Measurements from ENCODE around the gene DHX9. TPM values are rescaled to one million over a fixed set of nuclear protein-coding genes. Genes with fewer than 3 reads are reported as not detected.

DHX9 gene
- total RNA-seq = 10 to 100 TPM; 94.6 to 98.4 TPM

DNA sequence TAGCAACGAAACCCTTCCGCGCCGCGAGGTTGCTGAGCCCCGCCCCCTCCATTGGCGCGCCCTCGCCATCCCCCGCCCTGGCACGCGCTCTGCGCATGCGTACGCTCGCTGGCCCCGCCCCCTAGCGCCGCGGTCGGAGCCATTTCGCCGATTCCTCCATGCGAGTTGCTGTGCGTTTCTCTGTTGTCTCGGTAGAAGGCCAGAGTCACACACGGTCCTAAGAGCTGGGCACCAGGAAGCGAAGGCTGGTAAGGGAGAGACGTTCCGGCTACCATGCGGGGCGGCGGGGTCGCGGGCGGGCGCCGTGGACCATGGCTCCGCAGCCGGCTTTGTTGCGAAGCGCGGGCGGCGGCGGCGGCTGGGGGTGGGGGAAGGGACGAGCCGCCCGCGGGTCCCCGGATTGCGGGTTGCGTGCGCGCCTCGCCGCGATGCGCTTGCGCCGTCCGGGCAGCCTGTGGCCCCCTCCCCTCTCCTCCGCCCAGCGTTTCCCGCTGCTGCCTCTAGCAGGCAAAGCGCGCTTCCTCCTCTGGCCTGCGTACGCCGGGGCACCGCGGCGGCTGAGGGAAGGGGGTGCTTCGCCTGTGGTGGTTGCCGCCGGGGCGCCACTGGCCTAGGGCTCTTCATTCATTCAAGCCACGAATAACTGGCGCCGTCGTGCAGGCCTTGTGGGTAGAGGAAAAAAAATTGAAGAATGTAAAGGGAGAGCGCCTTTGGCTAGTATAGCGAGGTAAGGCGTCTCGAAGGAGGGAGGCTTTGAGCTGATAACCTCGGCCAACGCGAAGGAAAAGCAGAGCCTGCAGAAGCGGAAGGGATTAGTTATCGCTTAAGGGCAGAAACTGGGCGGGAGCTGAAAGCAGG, at the start of gene DHX9:
Gene DHX9, plus strand, starts transcription at position 139 of the 858 bp plus-strand sequence. CDS start 3,220 bp downstream, outside the sequence.
- Mint-ChIP-seq H3K27me3 (ENCODE audit: low read depth) (no peaks in the 10 kb centered on the region), H3K4me1 (ENCODE audit: low read depth) (peaks cover 48% of the 10 kb centered on the region), H3K27ac (peak within 1 kb of the TSS; percentile 79), H3K36me3 (ENCODE audit: insufficient read depth in 2 of 2) (peaks cover 12 to 27% of the 10 kb centered on the region in 2 donors), H3K4me3 (peak within 1 kb of the TSS; percentile 91 to 96), H3K9me3 (no peaks in the 10 kb centered on the region)
- ATAC-seq (replicated peaks in 1 of 2) (peak; percentile 88 to 90), DNase-seq (peak; percentile 94 to 99)

DNA sequence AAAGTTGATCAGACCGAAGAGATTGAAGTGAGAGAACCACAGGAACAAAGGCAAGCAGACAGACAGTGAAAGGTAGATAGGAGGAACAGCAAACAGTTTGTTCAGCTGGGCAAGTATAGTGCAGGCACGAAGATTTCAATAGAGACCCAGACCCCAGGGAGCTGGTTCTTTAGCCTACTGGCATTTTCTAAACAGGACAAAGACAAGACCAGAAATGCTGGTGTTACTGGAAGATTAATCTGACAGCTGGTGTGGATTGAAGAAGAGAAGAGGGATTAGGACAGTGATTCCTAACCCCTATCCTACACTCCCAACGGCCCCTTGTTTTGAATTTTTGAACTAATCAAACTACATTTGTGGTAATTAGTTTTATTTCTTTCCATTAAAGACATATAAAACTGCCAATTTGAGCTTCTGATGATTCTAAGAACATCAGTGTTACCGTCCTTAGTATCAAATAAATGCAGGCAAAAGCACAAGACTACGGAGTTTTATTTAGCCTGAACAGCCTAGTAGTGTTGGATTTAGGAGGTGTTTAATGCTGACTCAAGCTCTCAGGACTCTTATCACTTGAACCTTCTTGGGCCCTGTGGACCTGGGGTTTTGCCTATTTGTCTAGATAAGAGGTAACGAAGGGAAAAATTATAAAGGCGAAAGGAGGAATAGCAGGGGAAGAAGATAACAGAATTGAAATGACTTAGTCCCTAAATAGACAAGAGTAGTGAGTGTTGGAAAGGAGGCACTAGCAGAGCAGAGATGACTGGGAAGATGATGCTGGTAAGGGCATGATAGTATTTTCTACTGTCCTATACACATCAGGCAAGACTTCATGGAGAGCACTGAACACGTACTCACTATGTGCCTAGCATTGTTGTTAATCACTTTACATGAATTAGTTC, 47.6 kb upstream of the DHX9 start:
- H3K27me3 Mint-ChIP-seq (ENCODE audit: low read depth) = peaks cover 21% of the 10 kb centered on the region
- ATAC-seq (replicated peaks in 1 of 2) = no peak
- peaks cover 21% of the 10 kb centered on the region for H3K4me1 Mint-ChIP-seq (ENCODE audit: low read depth)
- no peaks in the 10 kb centered on the region for H3K9me3 Mint-ChIP-seq
- no peak overlapping the region for H3K27ac Mint-ChIP-seq
- H3K4me3 Mint-ChIP-seq = peak overlapping the region; percentile 2 to 3
- no peaks in the 10 kb centered on the region for H3K36me3 Mint-ChIP-seq (ENCODE audit: insufficient read depth in 2 of 2)
- no peak for DNase-seq

- no peak for DNase-seq
- peaks cover 7% of the 10 kb centered on the region for H3K27me3 Mint-ChIP-seq (ENCODE audit: low read depth)
- H3K27ac Mint-ChIP-seq = no peak overlapping the region
- H3K36me3 Mint-ChIP-seq (ENCODE audit: insufficient read depth in 2 of 2) = no peaks in the 10 kb centered on the region
- peaks cover 15% of the 10 kb centered on the region for H3K4me1 Mint-ChIP-seq (ENCODE audit: low read depth)
- H3K9me3 Mint-ChIP-seq = no peaks in the 10 kb centered on the region
- no peak overlapping the region for H3K4me3 Mint-ChIP-seq
- no peak for ATAC-seq (replicated peaks in 1 of 2)
These were observed 45.1 kb upstream of the DHX9 start for GRCh38 chr1:182794091-182794490.

DNA sequence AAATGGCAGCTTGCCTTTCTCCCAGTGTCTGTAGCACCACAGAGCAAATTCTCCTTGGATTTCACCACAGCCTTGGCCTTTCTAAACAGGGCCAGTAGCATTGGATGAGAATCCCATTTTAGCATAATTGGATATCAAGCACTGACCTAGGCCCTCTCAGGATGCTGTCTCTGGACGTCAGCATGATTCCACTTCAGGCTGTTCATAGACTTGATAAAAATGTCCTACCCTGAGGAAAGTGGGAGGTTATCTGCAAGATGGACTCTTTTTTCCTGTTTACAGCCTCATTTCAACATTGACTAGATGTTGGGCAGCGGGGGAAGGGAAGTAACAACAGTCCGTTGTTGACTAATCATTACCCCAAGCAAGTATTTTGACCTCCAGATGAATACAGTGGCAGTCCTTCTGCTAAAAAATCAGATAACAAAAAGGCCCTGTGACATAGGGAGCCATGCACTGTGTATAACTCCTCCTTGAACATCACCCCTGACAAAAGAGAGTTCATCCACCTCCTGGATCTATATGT, 44.4 kb upstream of the DHX9 start:
- H3K4me1 Mint-ChIP-seq (ENCODE audit: low read depth) = peaks cover 14% of the 10 kb centered on the region
- no peaks in the 10 kb centered on the region for H3K9me3 Mint-ChIP-seq
- peaks cover 7% of the 10 kb centered on the region for H3K27me3 Mint-ChIP-seq (ENCODE audit: low read depth)
- H3K4me3 Mint-ChIP-seq = no peak overlapping the region
- DNase-seq (no peak), ATAC-seq (replicated peaks in 1 of 2) (no peak)
- H3K36me3 Mint-ChIP-seq (ENCODE audit: insufficient read depth in 2 of 2) = no peaks in the 10 kb centered on the region
- H3K27ac Mint-ChIP-seq = no peak overlapping the region

DNA sequence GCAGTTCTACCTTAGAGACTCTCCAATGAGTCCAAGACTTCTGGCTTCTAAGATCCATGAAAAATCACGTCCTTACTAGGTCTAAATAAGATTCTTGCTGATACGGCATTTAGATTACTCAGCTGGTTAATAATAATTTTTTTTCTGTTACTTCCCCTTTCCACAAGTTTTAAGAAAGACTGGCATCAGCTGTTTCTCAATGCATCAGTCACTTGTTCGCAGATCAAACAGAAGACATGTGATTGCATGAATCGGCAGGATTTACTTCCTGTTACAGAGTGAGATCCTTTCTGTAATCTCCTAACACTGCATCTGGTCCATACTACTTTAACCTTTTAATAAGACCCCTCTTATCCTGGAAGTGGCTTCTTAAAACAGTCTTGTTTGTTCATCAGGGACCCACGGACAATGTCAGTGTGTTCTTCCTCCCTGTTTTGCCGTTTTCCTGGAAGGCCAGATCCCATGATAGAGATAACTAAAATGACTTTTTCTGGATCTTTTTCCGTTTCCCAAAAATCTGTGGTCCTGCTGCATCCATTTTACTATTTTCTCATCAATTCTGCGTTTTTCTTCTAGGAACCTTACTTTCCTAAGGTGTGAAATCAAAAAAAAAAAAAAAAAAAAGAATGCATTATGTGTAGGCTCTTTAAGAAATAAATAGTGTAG, 43.5 kb upstream of the DHX9 start:
- DNase-seq (no peak), ATAC-seq (replicated peaks in 1 of 2) (no peak)
- Mint-ChIP-seq H3K4me1 (ENCODE audit: low read depth) (peaks cover 13% of the 10 kb centered on the region), H3K27ac (no peak overlapping the region), H3K36me3 (ENCODE audit: insufficient read depth in 2 of 2) (no peaks in the 10 kb centered on the region), H3K27me3 (ENCODE audit: low read depth) (peaks cover 7% of the 10 kb centered on the region), H3K4me3 (no peak overlapping the region), H3K9me3 (no peaks in the 10 kb centered on the region)

DNA sequence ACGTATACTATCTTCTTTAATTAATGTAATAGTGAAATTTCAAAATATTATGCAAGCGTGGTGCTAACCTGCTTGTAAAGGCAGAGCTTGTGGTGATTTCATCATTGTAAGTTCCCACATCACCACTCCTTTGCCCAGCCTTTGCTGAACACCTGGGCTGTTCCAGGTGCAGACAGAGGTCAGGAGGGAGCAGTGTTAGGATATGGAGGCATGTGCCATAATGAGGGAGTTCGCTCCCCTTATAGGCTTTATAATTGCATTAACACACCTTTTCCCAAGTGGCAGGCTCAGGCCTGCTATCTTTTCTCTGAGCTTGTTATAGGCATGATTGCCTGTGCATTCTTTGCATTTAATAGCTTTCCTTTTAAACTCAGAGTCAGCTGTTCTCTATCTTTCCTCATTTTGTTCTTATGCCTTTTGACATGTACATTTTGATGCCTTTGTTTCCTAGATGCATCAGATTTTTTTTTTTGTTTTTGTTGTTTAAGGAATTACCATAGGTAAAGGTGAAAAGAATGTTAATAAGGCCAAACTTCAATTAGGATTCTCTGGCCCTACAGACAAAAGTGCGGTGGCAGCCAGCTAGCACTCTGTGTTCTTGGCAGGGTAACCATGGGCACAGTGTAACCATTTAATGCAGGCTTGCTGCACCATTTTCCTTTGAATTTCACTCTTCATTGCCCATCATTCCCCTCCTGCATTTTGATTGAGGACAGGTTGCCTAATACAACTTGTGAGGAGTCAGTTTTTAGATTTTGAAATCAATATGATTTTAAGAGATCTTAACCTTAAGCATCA, 36.9 kb upstream of the DHX9 start:
- Mint-ChIP-seq H3K27me3 (ENCODE audit: low read depth) (no peaks in the 10 kb centered on the region), H3K9me3 (no peaks in the 10 kb centered on the region), H3K27ac (no peak overlapping the region), H3K36me3 (ENCODE audit: insufficient read depth in 2 of 2) (peaks cover 0 to 1% of the 10 kb centered on the region in 2 donors), H3K4me3 (no peak overlapping the region), H3K4me1 (ENCODE audit: low read depth) (no peaks in the 10 kb centered on the region)
- ATAC-seq (replicated peaks in 1 of 2) = no peak
- no peak for DNase-seq

DNA sequence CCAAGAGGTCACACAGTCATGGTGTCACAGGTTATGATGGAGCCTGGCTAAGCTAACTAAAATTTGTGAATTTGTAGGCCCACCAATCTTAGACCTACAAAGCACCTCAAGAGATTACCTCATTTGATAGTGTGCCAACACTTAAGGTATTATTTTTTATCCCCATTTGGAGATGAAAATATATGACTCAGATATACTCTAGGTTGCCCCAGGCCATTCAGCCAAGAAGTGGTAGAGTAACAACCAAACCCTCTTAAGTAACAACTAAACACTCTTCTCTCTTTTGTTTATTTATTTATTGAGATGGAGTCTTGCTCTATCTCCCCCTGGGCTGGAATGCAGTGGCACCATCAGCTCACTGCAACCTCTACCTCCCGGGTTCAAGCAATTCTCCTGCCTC, 35.3 kb upstream of the DHX9 start:
- Mint-ChIP-seq H3K4me3 (no peak overlapping the region), H3K36me3 (ENCODE audit: insufficient read depth in 2 of 2) (peaks cover 0 to 1% of the 10 kb centered on the region in 2 donors), H3K4me1 (ENCODE audit: low read depth) (no peaks in the 10 kb centered on the region), H3K27me3 (ENCODE audit: low read depth) (no peaks in the 10 kb centered on the region), H3K9me3 (no peaks in the 10 kb centered on the region), H3K27ac (no peak overlapping the region)
- ATAC-seq (replicated peaks in 1 of 2) = no peak
- no peak for DNase-seq

DNA sequence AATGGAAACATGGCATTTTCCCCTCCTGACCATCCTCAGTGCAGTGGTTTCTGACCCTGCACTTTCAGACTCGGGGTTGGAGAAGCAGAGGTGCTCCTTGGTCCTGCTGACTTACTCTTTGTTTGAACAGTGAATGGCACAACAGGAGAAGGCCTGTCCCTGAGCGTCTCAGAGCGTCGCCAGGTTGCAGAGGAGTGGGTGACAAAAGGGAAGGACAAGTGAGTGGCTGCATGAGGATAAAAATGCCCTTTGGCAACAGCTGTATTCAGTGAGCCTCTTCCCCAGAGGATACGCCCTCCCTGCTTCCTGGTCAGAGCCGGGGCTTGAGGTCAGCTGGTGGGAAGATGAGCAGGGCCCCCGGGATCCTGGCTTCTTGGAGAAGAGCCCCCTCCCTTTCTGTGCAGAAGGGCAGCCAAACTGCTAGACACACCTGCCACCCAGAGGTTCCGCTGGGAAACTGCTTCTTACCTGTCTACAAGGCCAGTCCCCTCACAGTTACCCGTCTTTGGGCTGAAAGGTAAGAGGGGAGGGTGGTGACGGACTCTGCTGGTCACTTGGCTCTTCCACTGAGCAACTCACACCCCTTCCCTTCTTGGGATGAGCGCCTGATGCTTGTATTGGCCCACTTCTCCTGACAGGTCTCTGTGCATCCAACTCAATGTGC, 33.0 kb upstream of the DHX9 start:
- H3K4me1 Mint-ChIP-seq (ENCODE audit: low read depth) = no peaks in the 10 kb centered on the region
- peaks cover 0 to 1% of the 10 kb centered on the region in 2 donors for H3K36me3 Mint-ChIP-seq (ENCODE audit: insufficient read depth in 2 of 2)
- ATAC-seq (replicated peaks in 1 of 2) (no peak), DNase-seq (no peak)
- H3K9me3 Mint-ChIP-seq = no peaks in the 10 kb centered on the region
- H3K4me3 Mint-ChIP-seq = no peak overlapping the region
- H3K27me3 Mint-ChIP-seq (ENCODE audit: low read depth) = no peaks in the 10 kb centered on the region
- no peak overlapping the region for H3K27ac Mint-ChIP-seq

DNA sequence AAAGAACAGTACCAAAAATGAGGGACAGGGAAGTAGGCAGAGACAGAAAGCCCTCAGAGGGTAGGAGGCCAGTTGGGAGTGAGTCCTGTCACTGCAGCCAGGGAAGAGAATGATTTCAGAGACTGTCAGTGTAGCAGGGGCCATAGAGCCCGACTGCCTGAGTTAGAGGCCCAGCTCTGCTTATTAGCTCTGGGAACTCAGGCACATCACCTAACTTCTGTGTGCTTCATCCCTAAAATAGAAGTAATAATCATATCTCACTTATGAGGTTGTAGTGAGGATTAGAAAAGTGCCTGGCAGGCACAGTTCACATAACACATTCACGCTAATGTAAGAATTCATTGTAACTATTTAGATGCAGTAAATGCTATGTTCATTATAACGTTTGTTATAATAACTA, 31.2 kb upstream of the DHX9 start:
- Mint-ChIP-seq H3K27me3 (ENCODE audit: low read depth) (no peaks in the 10 kb centered on the region), H3K9me3 (no peaks in the 10 kb centered on the region), H3K27ac (no peak overlapping the region), H3K4me1 (ENCODE audit: low read depth) (no peaks in the 10 kb centered on the region), H3K4me3 (no peak overlapping the region), H3K36me3 (ENCODE audit: insufficient read depth in 2 of 2) (peaks cover 1 to 3% of the 10 kb centered on the region in 2 donors)
- ATAC-seq (replicated peaks in 1 of 2) = no peak
- no peak for DNase-seq

DNA sequence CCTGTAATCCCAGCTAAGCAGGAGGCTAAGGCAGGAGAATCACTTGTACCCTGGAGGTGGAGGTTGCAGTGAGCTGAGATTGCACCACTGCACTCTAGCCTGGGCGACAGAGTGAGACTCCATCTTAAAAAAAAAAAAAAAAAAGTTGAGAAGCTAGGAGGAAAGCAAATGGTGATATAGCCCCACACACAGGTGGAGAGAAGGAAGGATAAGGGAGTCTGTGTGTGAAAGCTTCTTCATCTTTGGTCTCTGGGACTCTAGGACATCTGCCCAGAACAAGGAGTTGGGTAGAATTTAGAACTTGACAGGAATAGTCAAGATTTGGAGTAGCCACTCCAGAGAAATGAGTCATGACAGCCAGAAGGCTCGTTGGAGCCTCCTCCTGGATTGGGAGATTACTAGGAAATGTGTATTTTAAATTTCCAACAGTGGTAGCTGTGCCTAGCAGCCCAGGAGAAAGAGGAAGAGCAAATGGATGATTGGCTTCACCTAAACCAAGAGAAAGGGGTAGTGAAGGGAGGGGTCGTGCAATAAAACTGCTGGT, 29.7 kb upstream of the DHX9 start:
- Mint-ChIP-seq H3K36me3 (ENCODE audit: insufficient read depth in 2 of 2) (peaks cover 1 to 3% of the 10 kb centered on the region in 2 donors), H3K9me3 (no peaks in the 10 kb centered on the region), H3K27me3 (ENCODE audit: low read depth) (no peaks in the 10 kb centered on the region), H3K27ac (no peak overlapping the region), H3K4me1 (ENCODE audit: low read depth) (no peaks in the 10 kb centered on the region), H3K4me3 (no peak overlapping the region)
- DNase-seq (no peak), ATAC-seq (replicated peaks in 1 of 2) (no peak)

- H3K27ac Mint-ChIP-seq = no peak overlapping the region
- H3K4me3 Mint-ChIP-seq = no peak overlapping the region
- ATAC-seq (replicated peaks in 1 of 2) (no peak), DNase-seq (no peak)
- H3K9me3 Mint-ChIP-seq = no peaks in the 10 kb centered on the region
- H3K27me3 Mint-ChIP-seq (ENCODE audit: low read depth) = no peaks in the 10 kb centered on the region
- peaks cover 0 to 7% of the 10 kb centered on the region in 2 donors for H3K36me3 Mint-ChIP-seq (ENCODE audit: insufficient read depth in 2 of 2)
- no peaks in the 10 kb centered on the region for H3K4me1 Mint-ChIP-seq (ENCODE audit: low read depth)
These were observed 27.0 kb upstream of the DHX9 start for GRCh38 chr1:182811975-182812722.
